NCI-H446 treated with DMSO at 0.1 percent for 48 hours (cell line): Measurements from ENCODE around the gene TTLL9.
"Not testable (repeated sequence)": the region's sequence is repeated elsewhere in the genome, so short reads cannot be mapped to it uniquely, and the experiment has no call there.

Experiments
- DNase-seq: peaks from one replicate; lab custom pipeline; 2025; lab: John Stamatoyannopoulos, UW

TTLL9 gene

GRCh38 chr20:31883829-31884228 lies 13.4 kb downstream of the TTLL9 start:
- DNase-seq: no peak

GRCh38 chr20:31890646-31891045 lies 20.2 kb downstream of the TTLL9 start:
- no peak for DNase-seq

- no peak for DNase-seq
Observed at GRCh38 chr20:31894980-31895675, 24.7 kb downstream of the TTLL9 start.

- DNase-seq: no peak
Observed at GRCh38 chr20:31896049-31896448, 25.6 kb downstream of the TTLL9 start.

GRCh38 chr20:31897541-31897940 lies 27.1 kb downstream of the TTLL9 start:
- DNase-seq: no peak

- DNase-seq: no peak
Observed at GRCh38 chr20:31901615-31902014, 31.2 kb downstream of the TTLL9 start.

GRCh38 chr20:31903627-31904386 lies 33.4 kb downstream of the TTLL9 start:
- DNase-seq: no peak

GRCh38 chr20:31906001-31906400 lies 35.6 kb downstream of the TTLL9 start:
- DNase-seq: no peak

GRCh38 chr20:31907046-31907445 lies 36.6 kb downstream of the TTLL9 start:
- no peak for DNase-seq

GRCh38 chr20:31908016-31908415 lies 37.6 kb downstream of the TTLL9 start:
- DNase-seq: no peak

GRCh38 chr20:31908424-31908823 lies 38.0 kb downstream of the TTLL9 start:
- DNase-seq: no peak

- DNase-seq: no peak
Observed at GRCh38 chr20:31909253-31910070, 39.0 kb downstream of the TTLL9 start.

GRCh38 chr20:31910071-31910803 lies 39.8 kb downstream of the TTLL9 start:
- DNase-seq: no peak

- DNase-seq: no peak
Observed at GRCh38 chr20:31913431-31914157, 43.2 kb downstream of the TTLL9 start.

GRCh38 chr20:31914170-31914569 lies 43.7 kb downstream of the TTLL9 start:
- DNase-seq: no peak

- no peak for DNase-seq
Observed at GRCh38 chr20:31915491-31916280, 45.3 kb downstream of the TTLL9 start.

GRCh38 chr20:31916708-31917107 lies 46.3 kb downstream of the TTLL9 start:
- no peak for DNase-seq

GRCh38 chr20:31917962-31918412 lies 47.6 kb downstream of the TTLL9 start:
- not testable (repeated sequence) for DNase-seq

- no peak for DNase-seq
Observed at GRCh38 chr20:31918466-31919105, 48.2 kb downstream of the TTLL9 start.
